Measurements from ENCODE around the gene HMGCS1.

The HMGCS1 gene

GRCh38 chr5:43251754-43252153, 61.5 kb downstream of the HMGCS1 start:
- peaks cover 22% of the 10 kb centered on the region for H3K27me3 ChIP-seq (ENCODE audit: insufficient read depth, low read length)
- H3K4me1 ChIP-seq (ENCODE audit: control insufficient read depth, insufficient read depth, low read length, unreplicated experiment), result no peaks in the 10 kb centered on the region
- H3K79me2 ChIP-seq (ENCODE audit: control insufficient read depth, insufficient read depth, low read length, unreplicated experiment), result no peaks in the 10 kb centered on the region
- no peak overlapping the region for H3K4me3 ChIP-seq (ENCODE audit: low read depth, low read length)
- H2AFZ ChIP-seq (ENCODE audit: low read length, unreplicated experiment), result no peak overlapping the region
- H3K27ac ChIP-seq (ENCODE audit: low read depth, low read length), result no peak overlapping the region
- no peaks in the 10 kb centered on the region for H3K36me3 ChIP-seq (ENCODE audit: insufficient read depth, low read length)

GRCh38 chr5:43245724-43246385, 67.4 kb downstream of the HMGCS1 start:
- no peak overlapping the region for H2AFZ ChIP-seq (ENCODE audit: low read length, unreplicated experiment)
- no peak overlapping the region for H3K4me3 ChIP-seq (ENCODE audit: low read depth, low read length)
- no peaks in the 10 kb centered on the region for H3K36me3 ChIP-seq (ENCODE audit: insufficient read depth, low read length)
- peaks cover 24% of the 10 kb centered on the region for H3K27me3 ChIP-seq (ENCODE audit: insufficient read depth, low read length)
- no peaks in the 10 kb centered on the region for H3K4me1 ChIP-seq (ENCODE audit: control insufficient read depth, insufficient read depth, low read length, unreplicated experiment)
- no peaks in the 10 kb centered on the region for H3K79me2 ChIP-seq (ENCODE audit: control insufficient read depth, insufficient read depth, low read length, unreplicated experiment)
- H3K27ac ChIP-seq (ENCODE audit: low read depth, low read length), result no peak overlapping the region

DNA sequence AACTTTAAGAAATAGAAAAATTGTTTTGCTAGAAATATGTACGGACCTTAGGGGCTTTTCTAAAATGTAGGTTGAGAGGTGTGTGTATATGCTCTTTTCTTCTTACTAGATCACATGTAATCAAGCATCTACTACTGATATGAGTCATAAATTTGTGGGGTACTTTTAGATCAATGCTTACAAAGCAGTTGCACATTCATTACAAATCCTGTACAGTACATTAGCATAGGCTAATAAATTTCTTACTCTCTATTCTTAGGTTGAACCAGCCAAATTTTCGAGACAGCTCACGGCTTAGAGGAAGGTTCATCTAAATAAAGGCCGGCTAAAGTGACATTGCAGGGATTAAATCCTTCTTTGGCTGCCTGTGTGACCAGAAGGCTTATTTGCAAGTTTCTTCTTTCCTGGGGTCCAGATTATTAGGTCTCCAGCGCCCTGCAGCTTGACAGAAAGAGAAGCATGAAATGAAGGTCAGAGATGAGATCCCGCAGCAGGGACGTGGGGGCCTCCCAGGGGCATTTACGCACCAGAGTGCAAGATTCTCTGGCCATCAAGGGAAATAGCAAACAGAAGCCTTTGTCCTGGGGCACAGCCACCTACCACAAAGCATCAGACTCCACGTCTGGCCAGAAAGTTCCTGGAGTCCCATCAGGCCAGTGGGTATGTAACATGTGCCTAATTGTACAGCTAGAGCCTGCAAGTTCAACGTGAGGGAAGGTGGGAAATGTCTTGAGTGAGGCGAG, 68.2 kb downstream of the HMGCS1 start:
- Histone ChIP-seq H2AFZ (ENCODE audit: low read length, unreplicated experiment) (no peak overlapping the region), H3K36me3 (ENCODE audit: insufficient read depth, low read length) (no peaks in the 10 kb centered on the region), H3K27ac (ENCODE audit: low read depth, low read length) (no peak overlapping the region), H3K79me2 (ENCODE audit: control insufficient read depth, insufficient read depth, low read length, unreplicated experiment) (no peaks in the 10 kb centered on the region), H3K4me1 (ENCODE audit: control insufficient read depth, insufficient read depth, low read length, unreplicated experiment) (no peaks in the 10 kb centered on the region), H3K4me3 (ENCODE audit: low read depth, low read length) (no peak overlapping the region), H3K27me3 (ENCODE audit: insufficient read depth, low read length) (peaks cover 19% of the 10 kb centered on the region; the same call in 1 of the 2 replicates)

DNA sequence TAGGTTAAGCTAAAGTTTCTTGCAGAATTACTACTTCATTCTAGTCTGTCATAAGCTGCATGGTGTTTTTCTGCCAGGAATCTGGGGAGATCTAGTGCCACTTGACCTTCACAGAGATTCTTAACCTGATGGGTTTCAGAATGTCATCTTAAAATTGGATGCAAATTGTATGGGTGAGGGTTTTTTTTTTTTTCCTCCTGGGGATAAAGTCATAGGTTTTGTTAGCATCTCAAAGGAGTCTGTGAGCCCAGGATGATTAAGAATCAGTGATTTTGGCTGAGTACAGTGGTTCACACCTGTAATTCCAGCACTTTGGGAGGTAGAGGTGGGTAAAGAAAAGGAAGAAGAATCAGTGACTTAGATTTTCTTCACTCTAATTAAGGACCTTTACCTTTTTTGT, 69.9 kb downstream of the HMGCS1 start:
- Histone ChIP-seq H3K79me2 (ENCODE audit: control insufficient read depth, insufficient read depth, low read length, unreplicated experiment) (no peaks in the 10 kb centered on the region), H3K4me3 (ENCODE audit: low read depth, low read length) (no peak overlapping the region), H3K27ac (ENCODE audit: low read depth, low read length) (no peak overlapping the region), H3K4me1 (ENCODE audit: control insufficient read depth, insufficient read depth, low read length, unreplicated experiment) (no peaks in the 10 kb centered on the region), H2AFZ (ENCODE audit: low read length, unreplicated experiment) (no peak overlapping the region), H3K36me3 (ENCODE audit: insufficient read depth, low read length) (no peaks in the 10 kb centered on the region), H3K27me3 (ENCODE audit: insufficient read depth, low read length) (peaks cover 19% of the 10 kb centered on the region; the same call in 1 of the 2 replicates)

GRCh38 chr5:43242196-43242595, 71.0 kb downstream of the HMGCS1 start:
- H3K79me2 ChIP-seq (ENCODE audit: control insufficient read depth, insufficient read depth, low read length, unreplicated experiment), result no peaks in the 10 kb centered on the region
- no peak overlapping the region for H3K4me3 ChIP-seq (ENCODE audit: low read depth, low read length)
- no peaks in the 10 kb centered on the region for H3K4me1 ChIP-seq (ENCODE audit: control insufficient read depth, insufficient read depth, low read length, unreplicated experiment)
- peaks cover 19% of the 10 kb centered on the region; the same call in 1 of the 2 replicates for H3K27me3 ChIP-seq (ENCODE audit: insufficient read depth, low read length)
- H3K36me3 ChIP-seq (ENCODE audit: insufficient read depth, low read length), result no peaks in the 10 kb centered on the region
- no peak overlapping the region for H3K27ac ChIP-seq (ENCODE audit: low read depth, low read length)
- no peak overlapping the region for H2AFZ ChIP-seq (ENCODE audit: low read length, unreplicated experiment)
